Measurements from ENCODE around the gene MEIG1.

The MEIG1 gene

GRCh38 chr10:14959221-14960057, at the start of gene MEIG1:
Gene MEIG1 (plus strand): TSS chr10:14959388. CDS start chr10:14966469, 7,081 bp downstream.
- TF ChIP-seq, protein P1, sequence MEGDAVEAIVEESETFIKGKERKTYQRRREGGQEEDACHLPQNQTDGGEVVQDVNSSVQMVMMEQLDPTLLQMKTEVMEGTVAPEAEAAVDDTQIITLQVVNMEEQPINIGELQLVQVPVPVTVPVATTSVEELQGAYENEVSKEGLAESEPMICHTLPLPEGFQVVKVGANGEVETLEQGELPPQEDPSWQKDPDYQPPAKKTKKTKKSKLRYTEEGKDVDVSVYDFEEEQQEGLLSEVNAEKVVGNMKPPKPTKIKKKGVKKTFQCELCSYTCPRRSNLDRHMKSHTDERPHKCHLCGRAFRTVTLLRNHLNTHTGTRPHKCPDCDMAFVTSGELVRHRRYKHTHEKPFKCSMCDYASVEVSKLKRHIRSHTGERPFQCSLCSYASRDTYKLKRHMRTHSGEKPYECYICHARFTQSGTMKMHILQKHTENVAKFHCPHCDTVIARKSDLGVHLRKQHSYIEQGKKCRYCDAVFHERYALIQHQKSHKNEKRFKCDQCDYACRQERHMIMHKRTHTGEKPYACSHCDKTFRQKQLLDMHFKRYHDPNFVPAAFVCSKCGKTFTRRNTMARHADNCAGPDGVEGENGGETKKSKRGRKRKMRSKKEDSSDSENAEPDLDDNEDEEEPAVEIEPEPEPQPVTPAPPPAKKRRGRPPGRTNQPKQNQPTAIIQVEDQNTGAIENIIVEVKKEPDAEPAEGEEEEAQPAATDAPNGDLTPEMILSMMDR (conservative IDR thresholded peaks at IDR 0.05): no peak
- H3K27ac ChIP-seq: peak within 1 kb of the TSS; percentile 96

- no peak overlapping the region for H3K27ac ChIP-seq
- TF ChIP-seq, protein P1 (conservative IDR thresholded peaks at IDR 0.05): no peak
These were observed 48.2 kb upstream of the MEIG1 start for GRCh38 chr10:14910953-14911352.

DNA sequence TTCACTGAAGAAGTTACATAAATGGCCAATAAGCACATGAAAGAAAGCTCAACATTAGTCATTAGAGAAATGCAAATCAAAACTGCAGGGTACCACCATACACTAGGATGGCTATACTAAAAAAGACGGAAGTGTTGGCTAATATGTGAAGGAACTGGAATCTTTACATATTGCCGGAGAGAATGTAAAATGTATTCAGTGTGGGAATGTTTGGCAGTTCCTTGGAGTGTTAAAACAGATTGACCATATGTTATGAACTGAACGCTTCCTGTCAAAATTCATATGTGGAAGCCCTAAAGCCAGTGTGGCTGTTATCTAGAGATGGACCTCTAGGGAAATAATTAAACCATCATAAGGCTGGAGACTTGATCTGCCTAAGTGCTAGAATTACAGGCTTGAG, 47.4 kb upstream of the MEIG1 start:
- H3K27ac ChIP-seq: no peak overlapping the region
- TF ChIP-seq, protein P1 (conservative IDR thresholded peaks at IDR 0.05): no peak

DNA sequence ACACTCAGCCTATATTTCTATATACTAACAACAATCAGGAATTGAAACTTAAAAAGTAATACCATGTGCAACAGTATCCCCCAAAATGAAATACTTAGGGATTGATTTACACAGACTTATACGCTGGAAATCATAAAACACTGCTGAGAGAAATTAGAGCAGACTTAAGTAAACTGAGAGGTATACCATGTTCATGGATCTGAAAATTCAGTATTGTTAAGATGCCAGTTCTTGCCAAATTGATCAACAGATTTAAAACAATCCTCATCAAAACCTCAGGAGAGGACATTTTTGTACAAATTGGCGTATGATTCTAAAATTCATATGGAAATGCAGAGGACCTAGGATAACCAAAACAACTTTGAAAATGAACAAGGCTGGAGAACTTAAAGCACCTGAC, 42.6 kb upstream of the MEIG1 start:
- TF ChIP-seq, protein P1 (conservative IDR thresholded peaks at IDR 0.05): no peak

GRCh38 chr10:14917827-14918226, 41.4 kb upstream of the MEIG1 start:
- TF ChIP-seq, protein P1 (conservative IDR thresholded peaks at IDR 0.05): no peak
- no peak overlapping the region for H3K27ac ChIP-seq

More for the DNA sequence above, 42.6 kb upstream of the MEIG1 start:
- no peak overlapping the region for H3K27ac ChIP-seq

- no peak overlapping the region for H3K27ac ChIP-seq
- TF ChIP-seq, protein P1 (conservative IDR thresholded peaks at IDR 0.05): no peak
These were observed 40.2 kb upstream of the MEIG1 start for GRCh38 chr10:14918964-14919363.

GRCh38 chr10:14924013-14924412, 35.2 kb upstream of the MEIG1 start:
- TF ChIP-seq, protein P1 (conservative IDR thresholded peaks at IDR 0.05): no peak
- no peak overlapping the region for H3K27ac ChIP-seq

All from VCaP (cell line).